ENCODE measurements around the gene SERINC5. TPM values are rescaled to one million over a fixed set of nuclear protein-coding genes. Genes with fewer than 3 reads are reported as not detected.

SERINC5 gene
- total RNA-seq, 1 experiment from 2014 or later, result 128 TPM

DNA sequence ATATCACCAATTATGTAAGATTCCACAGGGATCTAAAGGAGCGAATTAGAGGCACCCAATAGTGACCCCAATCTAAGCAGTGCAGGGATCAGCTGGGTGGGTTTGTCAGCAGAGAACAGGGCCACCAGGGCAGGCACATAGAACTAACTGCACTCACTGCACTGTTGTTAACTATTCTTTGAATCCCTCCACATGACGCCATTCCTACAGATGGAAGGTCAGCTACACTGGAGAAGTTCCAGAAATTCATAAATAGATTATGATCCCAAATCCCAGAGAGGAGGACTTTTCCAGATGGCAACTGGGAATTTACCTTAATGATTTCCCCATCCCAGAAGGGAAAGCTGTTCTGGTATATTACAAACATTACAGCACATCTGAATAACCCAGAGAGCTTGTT lies 136.5 kb downstream of the SERINC5 start:
- Mint-ChIP-seq H3K27ac (no peak overlapping the region), H3K9me3 (peaks cover 18% of the 10 kb centered on the region), H3K36me3 (peaks cover 16% of the 10 kb centered on the region), H3K4me1 (peaks cover 6% of the 10 kb centered on the region), H3K4me3 (no peak overlapping the region), H3K27me3 (ENCODE audit: low read depth) (no peaks in the 10 kb centered on the region)
- ChIA-PET CTCF (no interaction called here), POLR2A (no interaction called here)
- TF ChIP-seq PRRX2 (CRISPR knock-in tag; IDR thresholded peaks at IDR 0.05), result no peak
- TF ChIP-seq ATF1 (CRISPR knock-in tag; IDR thresholded peaks at IDR 0.05), result no peak
- no peak for TF ChIP-seq ZNF317 (CRISPR knock-in tag; IDR thresholded peaks at IDR 0.05; ENCODE audit: borderline replicate concordance, low read depth)
- TF ChIP-seq JAZF1 (CRISPR knock-in tag; IDR thresholded peaks at IDR 0.05), result no peak
- no peak for TF ChIP-seq NFATC4 (CRISPR knock-in tag; IDR thresholded peaks at IDR 0.05)
- TF ChIP-seq ZNF532 (CRISPR knock-in tag; IDR thresholded peaks at IDR 0.05; ENCODE audit: borderline replicate concordance), result no peak
- no peak for TF ChIP-seq NR2C2 (CRISPR knock-in tag; IDR thresholded peaks at IDR 0.05)
- TF ChIP-seq GABPB1 (CRISPR knock-in tag; IDR thresholded peaks at IDR 0.05), result no peak
- TF ChIP-seq, protein P1, sequence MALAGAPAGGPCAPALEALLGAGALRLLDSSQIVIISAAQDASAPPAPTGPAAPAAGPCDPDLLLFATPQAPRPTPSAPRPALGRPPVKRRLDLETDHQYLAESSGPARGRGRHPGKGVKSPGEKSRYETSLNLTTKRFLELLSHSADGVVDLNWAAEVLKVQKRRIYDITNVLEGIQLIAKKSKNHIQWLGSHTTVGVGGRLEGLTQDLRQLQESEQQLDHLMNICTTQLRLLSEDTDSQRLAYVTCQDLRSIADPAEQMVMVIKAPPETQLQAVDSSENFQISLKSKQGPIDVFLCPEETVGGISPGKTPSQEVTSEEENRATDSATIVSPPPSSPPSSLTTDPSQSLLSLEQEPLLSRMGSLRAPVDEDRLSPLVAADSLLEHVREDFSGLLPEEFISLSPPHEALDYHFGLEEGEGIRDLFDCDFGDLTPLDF (CRISPR knock-in tag; IDR thresholded peaks at IDR 0.05), result no peak
- no peak for TF ChIP-seq ARID4B (CRISPR knock-in tag; IDR thresholded peaks at IDR 0.05; ENCODE audit: borderline replicate concordance)
- no peak for TF ChIP-seq ZNF219 (CRISPR knock-in tag; IDR thresholded peaks at IDR 0.05; ENCODE audit: borderline replicate concordance)
- no peak for TF ChIP-seq E2F4 (CRISPR knock-in tag; IDR thresholded peaks at IDR 0.05; ENCODE audit: borderline replicate concordance, low read depth)
- TF ChIP-seq, protein P2, sequence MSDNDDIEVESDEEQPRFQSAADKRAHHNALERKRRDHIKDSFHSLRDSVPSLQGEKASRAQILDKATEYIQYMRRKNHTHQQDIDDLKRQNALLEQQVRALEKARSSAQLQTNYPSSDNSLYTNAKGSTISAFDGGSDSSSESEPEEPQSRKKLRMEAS (CRISPR knock-in tag; IDR thresholded peaks at IDR 0.05), result no peak
- TF ChIP-seq, protein P3, sequence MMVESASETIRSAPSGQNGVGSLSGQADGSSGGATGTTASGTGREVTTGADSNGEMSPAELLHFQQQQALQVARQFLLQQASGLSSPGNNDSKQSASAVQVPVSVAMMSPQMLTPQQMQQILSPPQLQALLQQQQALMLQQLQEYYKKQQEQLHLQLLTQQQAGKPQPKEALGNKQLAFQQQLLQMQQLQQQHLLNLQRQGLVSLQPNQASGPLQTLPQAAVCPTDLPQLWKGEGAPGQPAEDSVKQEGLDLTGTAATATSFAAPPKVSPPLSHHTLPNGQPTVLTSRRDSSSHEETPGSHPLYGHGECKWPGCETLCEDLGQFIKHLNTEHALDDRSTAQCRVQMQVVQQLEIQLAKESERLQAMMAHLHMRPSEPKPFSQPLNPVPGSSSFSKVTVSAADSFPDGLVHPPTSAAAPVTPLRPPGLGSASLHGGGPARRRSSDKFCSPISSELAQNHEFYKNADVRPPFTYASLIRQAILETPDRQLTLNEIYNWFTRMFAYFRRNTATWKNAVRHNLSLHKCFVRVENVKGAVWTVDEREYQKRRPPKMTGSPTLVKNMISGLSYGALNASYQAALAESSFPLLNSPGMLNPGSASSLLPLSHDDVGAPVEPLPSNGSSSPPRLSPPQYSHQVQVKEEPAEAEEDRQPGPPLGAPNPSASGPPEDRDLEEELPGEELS (CRISPR knock-in tag; IDR thresholded peaks at IDR 0.05), result no peak
- TF ChIP-seq HMGXB4 (CRISPR knock-in tag; IDR thresholded peaks at IDR 0.05), result no peak
- no peak for TF ChIP-seq ZNF671 (CRISPR knock-in tag; IDR thresholded peaks at IDR 0.05)
- TF ChIP-seq, protein P4, sequence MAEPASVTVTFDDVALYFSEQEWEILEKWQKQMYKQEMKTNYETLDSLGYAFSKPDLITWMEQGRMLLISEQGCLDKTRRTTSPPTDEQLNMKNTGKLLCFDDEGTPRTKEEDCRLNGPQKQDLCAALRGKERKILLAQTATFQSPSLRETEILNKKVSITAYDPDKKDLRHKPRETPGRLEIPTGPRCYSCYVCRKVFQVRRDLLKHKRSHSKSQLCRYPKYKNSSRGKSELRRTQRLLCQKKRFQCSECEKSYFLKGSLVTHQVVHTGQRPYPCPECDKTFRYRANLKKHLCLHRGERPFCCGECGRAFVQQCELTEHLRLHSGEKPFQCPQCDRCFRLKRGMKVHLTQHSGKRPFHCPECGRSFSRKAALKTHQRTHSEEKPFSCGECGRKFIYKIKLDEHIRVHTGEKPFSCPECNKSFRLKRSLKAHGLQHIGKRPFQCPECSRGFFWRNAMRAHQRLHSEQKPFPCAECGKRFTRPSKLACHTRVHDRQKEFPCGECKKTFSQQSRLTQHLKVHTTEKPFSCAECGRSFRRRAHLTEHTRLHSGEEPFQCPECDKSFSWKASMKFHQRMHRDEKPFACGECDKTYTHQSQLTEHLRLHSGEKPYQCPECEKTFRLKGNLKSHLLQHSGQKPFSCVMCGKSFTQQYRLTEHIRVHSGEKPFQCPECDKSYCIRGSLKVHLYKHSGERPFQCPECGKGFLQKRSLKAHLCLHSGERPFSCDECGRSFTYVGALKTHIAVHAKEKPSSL (CRISPR knock-in tag; conservative IDR thresholded peaks at IDR 0.05), result no peak
- no peak for TF ChIP-seq SMAD3 (CRISPR knock-in tag; IDR thresholded peaks at IDR 0.05; ENCODE audit: borderline replicate concordance)
- TF ChIP-seq EMX1 (CRISPR knock-in tag; IDR thresholded peaks at IDR 0.05), result no peak
- ATAC-seq (no peak), DNase-seq (ENCODE audit: low spot score) (no peak)

Data from WTC11 (cell line).